Stimulated activated CD4-positive, alpha-beta T cell treated with anti-CD3 and anti-CD28 coated beads, Interleukin-4, amount 100 ng/mL, for 24 hours (primary cell): ENCODE measurements around the gene EIF1B.
A peak's percentile ranks its signal among the peaks of the same experiment; 100 is the strongest.
"Not testable (repeated sequence)": the region's sequence is repeated elsewhere in the genome, so short reads cannot be mapped to it uniquely, and the experiment has no call there.

Experiments
- DNase-seq: peaks from one replicate; pipeline ENCODE4 v3.0.0-alpha.2; 2020

EIF1B gene

DNA sequence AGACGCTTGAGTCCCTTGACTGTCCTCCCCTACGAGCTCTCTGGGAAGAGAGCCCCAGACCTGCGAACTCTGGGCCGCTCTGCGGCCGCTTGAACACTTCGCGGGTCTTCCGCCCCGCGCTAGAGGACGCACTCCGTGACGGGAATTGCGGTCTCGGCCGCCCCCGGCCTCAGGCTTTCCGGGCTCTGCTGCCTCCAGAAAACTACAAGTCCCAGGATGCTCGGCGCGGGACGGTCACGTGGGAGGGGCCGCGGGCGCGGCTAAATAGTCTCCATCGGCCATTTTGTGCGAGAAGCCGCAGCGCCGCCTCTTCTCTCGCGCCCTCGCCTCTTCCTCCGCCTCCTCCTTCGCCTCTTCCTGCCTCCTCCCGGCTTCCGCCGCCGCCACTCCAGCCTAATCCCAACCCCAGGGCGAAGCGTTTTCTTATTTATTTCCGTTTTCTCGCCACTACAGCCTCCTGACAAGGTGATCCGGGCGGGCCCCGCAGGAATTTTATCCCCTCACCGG is at the start of gene EIF1B:
Gene EIF1B, plus strand, starts transcription at position 290 of the 507 bp plus-strand sequence. CDS start 235 bp downstream, outside the sequence.
- peak; percentile 99 for DNase-seq

DNA sequence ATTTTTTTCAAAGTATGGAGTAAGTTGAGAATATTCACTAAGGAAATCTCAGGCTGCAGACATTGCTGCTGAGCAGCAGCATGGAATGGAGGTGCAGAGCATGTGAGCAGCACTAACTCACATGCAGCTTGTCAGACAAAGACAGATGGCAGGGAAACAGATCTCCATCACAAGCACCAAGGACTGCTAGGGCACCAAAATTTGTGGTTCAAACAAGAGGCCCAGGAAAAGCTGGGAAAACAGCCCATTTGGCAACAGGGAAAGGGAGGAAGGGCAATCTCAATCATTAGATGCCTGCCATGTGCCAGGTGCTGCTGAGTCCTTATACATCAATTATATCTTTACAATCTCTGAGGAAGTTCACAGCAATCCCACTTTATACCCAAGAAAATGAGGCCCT is 47.2 kb upstream of the EIF1B start:
- DNase-seq: no peak

DNA sequence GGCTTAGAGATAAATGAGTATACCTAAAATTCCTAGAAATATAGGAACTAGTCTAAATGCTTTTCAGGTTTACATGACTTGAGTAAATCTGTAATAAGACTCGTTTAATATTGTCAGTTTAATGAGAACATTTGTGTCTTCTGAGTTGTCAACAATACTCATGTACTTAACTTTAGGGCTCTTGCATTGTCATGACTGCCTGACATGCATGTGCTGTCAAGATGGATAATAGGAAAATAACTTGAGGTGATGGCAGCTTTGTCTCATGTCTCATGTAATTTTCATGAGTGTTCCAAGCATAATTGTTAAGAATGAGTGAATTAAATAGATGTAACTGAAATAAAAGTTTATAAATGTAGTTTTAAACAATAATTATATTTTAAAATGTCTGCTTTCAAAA is 45.1 kb upstream of the EIF1B start:
- no peak for DNase-seq

DNA sequence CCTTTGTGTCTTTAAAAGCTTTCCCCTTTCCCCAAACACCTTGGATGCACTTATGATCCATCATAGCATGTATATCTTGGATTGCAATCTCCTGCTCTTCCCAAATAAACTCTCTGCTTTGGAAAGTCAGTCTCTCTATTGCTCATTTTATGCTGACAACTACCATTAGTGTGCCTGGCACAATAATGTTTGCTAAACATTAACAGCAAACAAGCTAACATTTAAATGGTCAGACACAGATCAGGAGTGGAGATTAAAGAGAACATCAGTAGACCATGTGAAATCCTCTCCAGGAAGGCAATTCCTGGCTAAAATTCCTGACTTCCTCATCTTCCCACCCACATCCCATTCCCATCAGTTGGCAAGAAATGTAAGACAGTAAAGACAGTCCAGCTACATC is 44.3 kb upstream of the EIF1B start:
- DNase-seq: no peak

DNA sequence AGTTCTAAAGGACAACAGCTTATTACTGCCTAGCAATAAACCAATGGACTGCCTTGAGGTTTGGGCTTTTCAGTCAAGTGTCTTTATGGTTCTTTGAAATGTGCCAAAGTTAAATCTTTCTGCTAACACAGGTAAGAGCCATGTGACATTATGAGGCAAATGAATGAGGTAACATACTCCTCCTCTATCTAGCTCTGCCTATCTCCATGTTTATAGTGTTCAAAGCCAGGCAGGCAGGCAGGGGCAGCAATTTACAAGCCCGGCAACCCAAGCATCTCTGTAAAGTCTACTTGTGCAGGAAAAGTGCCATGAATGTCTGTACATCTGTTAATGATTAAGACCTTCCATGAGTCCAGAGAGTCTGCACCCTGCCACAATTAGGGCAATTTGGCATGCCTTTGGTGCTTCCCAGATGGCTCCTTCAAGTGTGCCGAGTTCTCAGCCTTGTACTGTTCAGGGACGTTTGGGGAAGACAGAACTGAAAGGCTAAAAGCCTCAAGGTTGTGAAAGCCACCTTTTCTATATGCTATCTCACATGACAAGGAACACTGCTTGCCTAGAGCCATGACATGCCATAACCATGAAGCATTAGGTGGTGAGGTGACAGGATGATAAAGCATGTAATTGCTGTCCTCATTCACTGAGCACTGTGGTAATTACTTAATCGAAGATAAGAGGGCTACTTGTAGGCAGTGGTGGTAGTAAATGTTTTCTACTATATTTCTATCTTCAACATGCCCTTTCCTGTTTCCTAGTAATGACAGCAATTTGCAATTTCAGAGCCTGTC is 41.4 kb upstream of the EIF1B start:
- DNase-seq: no peak

DNA sequence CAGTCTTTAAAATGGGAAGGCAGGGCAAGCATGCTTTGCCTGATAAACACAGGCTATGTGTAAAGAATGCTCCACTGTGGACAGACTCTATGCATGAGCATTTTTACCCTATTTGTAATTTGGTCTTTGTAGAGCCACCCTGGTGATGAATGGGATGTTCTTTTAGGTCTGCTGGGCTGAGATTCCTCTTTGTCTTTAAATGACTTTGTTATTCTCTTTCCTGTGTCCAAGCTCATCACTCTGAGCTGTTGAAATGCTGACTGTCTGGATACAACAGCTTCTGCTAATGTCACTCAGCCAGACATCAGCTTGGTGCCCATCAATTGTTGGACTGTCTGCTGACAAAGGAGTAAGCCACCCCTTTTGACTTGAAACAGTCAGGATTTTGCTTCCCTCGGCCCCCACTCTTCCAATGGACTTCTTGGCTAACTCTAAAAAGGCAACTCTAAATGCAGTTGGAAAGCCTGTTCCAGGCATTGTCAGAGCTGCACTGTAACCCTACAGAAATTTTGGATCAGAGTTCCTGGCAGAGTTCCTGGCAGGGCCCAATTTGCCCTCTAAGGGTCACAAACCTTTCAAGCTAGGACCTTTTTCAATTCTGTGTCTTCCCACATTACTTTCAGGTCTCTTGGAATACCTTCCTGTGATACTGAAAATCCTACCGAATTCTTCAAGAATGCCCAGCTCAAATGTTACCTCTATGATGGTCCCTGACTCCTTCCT is 40.5 kb upstream of the EIF1B start:
- no peak for DNase-seq

DNA sequence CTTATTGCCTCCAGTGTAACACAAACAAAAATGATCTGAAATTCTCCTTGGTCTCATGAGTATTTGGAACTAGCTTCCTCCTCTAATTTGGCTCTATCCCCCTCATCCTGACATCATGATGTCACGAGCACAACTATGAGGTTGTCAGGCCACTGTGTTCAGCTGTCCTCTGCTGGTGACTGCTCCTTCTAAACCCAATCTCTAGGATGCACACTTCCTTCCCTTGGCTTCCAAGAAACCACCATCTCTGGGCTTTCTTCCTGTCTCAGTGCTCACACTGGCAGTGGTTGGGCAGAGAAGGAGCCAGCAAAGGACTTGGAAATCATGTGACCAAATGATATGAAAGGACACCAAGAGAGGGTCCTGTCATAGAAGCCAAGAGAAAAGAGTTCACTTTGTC is 30.7 kb upstream of the EIF1B start:
- no peak for DNase-seq

DNA sequence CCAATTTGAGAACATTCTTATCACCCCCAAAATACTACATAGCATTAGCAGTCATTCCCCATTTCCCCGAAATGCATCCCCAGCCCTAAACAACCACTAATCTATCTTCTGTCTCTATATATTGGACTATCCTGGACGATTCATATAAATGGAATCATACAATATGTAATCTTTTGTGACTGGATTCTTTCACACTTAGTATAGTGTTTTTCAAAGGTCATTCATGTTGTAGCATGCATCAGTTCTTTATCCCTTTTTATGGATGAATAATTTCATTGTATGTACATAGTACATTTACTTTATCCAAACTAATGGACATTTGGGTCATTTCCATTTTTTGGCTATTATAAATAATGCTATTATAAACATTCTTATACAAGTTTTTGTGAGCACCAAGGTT is 27.5 kb upstream of the EIF1B start:
- DNase-seq: no peak

DNA sequence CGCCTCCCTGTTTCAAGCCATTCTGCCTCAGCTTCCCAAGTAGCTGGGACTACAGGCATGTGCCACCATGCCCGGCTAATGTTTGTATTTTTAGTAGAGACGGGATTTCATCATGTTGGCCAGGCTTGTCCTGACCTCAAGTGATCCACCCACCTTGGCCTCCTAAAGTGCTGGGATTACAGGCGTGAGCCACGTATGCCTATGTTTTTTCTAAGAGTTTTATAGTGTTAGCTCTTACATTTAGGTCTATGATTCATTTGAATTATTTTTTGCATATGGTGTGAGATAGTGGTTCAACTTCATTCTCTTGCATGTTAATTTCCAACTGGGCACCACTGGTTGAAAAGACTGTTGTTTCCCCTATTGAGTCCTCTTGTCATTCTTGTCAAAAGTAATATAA is 26.4 kb upstream of the EIF1B start:
- DNase-seq: not testable (repeated sequence)

DNA sequence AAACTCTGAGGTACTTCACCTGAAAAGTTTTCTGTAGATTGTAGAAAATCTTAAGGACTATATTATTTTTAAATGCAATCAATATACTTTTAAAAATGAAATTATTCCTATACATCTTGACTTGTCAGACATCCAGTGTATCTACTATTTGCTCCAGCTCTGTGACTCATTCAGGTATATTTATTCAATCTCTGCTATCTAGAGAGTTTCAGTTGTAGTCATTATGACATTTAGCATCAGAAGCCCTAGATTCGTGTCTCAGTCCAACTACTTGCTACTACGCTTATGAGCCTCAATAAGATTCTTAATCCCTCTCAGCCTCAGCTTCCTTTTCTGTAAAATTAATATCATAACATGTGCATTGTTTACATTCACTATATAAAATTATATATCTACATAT is 22.3 kb upstream of the EIF1B start:
- DNase-seq: no peak

DNA sequence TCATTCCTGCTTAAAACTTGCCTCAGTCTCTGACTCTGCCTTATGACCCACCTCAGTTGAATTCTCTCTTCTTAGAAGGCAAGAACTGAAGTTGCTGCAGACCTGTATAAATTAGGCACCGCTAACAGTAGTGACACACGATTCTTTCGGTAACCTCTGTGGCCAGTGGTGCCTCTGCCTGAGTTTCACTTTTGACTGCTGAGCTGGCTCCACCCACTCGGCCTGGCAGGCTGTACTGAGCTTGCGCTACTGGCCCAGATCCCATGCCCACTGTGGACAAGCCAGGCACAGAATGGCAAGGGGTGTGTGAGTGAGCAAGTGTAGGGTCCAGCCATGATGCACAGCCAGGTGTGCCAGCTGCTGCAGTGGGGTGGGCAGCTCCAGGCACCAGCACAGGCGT is 19.1 kb upstream of the EIF1B start:
- no peak for DNase-seq

DNA sequence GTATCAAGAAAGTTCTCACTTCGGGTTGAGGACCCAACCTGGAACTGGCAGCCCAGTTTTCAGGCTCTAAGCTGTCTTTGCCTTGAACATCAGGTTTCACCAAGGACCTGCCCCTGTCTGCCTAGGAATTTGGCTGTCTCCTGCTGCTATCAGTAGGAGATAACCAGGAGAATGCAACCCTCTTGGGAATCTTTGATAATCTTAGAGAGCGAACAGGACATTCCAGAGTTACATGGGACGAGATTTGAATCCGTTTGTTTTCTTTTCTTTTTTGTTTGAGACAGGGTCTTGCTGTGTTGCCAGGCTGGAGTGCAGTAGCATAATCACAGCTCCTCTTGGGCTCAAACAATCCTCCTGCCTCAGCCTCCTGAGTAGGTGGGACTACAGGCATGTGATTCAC is 18.0 kb upstream of the EIF1B start:
- no peak for DNase-seq

DNA sequence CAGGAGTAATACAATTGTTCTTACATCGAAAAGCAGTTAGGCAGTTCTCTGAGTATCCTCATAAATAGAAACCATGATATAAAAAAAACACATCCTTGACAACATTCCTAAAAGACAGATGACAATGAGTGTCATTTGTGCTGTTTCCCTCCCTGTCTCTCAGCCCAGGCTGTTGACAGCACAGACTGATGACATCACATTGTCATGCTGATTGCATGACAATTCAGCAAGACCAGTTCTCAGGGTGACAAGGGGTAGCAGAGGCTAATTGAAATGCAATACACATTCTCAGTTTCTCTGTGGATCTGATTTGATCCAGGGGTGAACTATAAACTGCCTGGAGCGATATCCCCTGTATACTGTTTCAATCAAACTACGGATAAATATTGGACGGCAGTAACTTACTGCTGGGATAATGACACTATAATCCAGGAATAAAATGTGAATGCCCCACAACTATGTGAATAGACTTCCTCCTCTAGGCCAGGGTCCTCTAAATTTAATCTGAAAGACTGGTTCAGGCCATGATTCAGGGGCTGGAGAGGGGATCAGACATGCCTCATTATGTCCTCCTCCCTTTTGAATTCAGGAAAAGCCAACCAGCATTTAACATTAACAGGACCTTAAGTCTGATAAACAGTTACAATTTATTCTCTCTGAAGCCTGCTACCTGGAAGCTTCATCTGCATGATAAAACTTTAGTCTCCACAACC is 16.7 kb upstream of the EIF1B start:
- no peak for DNase-seq

DNA sequence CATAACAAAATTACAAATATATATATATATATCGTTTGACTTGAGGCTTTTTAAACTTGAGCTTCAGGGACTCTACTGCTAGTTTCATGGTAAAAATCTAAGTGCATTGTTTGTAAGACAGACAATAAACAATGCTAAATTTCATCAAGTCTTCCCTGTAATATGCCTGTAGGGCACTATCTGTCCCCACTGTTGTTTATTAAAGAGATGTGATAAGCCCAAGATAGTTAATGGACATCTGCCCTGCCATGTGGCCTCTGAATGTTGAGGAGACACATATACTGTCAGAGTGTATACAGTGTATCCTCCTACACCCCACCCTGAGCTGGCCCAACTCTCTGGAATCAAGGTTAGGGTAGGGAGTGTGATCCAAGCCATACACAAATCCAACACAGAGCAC is 15.1 kb upstream of the EIF1B start:
- DNase-seq: no peak

DNA sequence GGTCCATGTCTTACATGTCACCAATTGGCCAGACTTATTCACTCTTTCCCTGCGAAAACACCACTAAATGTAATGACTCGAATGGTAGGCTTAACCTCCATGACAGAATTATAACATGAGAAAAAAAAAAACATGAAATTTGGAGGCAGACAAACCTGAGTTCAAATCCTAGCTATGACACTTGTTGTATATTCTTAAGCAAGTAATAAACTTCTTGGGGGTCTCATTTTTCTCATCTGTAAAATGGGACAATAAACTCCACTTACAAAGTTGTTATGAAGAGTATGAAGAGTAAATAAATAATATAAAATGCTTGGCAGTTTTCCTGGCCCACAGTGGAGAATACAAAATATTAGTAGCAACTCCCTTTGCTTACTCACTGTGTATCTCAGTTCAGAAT is 11.4 kb upstream of the EIF1B start:
- no peak for DNase-seq

DNA sequence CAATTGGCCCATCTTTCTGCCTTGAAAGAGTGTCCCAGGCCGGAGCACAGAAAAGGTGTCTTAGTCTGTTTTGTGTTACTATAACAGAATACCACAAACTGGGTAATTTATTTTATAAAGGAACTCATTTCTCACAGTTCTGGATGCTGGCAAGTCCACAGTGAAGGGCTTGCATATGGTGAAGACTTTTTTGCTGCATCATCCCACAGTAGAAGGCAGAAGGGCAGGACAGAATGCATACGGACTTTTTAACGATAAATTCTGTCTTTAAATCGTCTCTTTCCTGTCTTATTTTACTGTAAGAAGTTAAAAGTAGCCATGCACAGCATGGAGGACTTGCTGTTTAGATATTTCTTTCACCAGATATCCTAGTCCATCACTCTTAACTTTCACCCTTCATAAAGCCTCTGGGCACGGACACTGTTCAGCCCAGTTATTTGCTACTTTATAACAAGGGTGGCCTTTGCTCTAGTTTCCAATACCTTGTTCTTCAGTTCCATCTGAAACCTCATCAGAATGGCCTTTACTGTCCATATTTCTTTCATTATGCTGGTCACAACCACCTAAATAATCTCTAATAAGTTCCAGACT is 10.3 kb upstream of the EIF1B start:
- DNase-seq: no peak

DNA sequence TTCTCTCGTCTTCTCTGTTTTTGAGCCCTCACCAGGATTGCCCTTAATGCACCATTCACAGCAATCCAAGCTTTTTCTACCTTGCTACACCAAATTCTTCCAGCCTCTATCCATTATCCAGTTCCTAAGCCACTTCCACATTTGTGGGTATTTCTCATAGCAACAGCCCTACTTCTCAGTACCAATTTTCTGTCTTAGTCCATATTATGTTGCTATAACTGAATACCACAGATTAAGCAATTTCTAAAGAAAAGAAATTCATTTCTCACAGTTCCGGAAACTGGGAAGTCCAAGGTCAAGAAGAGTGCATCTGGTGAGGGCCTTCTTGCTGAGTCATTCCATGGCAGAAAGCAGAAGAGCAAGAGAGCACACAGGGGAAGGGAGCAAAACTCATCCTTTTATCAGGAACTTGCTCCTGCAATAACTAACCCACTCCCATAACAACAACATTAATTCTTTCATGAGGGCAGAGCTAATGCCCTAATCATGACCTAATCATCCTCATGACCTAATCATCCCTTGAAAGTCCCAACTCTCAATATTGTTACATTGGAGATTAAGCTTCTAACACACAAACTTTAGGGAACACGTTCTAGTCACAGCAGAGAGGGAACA is 9.7 kb upstream of the EIF1B start:
- no peak for DNase-seq

DNA sequence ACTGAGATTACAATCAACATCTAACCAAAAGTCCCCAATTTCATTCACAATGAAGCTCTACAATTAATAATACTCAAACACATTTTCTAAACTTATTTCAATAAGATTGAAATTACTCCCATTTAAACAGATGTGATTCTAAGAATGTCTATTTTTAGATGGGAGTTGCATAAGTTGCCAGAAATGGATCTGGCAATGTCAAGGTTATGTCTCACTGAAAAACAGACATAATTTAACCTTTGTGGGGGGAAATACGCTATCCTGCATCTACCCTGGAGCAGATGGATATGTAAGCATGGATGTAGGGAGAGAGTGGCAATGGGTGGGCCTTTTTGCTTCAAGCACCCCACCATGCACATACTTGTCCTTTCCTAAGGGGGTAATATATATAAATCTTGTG is 6.7 kb upstream of the EIF1B start:
- no peak for DNase-seq

DNA sequence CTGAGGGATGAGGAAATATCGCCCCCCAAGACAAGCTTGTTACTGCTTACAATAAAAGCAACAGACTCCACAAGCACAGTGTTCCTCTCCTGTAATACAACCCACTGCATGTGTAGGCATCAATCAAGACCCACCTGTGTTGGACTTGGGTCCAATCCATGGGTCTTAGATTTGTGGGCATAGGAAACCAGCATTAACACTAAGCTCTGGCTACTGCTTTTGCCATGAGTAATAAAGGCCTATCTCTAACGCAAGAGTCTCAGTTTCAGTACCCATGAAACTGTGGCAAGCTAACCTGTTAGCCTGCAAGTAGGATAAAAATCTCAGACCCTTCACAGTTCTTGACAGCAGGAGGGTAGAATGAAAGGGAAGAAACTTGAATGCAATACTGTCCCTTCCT is 5.2 kb upstream of the EIF1B start:
- DNase-seq: no peak

DNA sequence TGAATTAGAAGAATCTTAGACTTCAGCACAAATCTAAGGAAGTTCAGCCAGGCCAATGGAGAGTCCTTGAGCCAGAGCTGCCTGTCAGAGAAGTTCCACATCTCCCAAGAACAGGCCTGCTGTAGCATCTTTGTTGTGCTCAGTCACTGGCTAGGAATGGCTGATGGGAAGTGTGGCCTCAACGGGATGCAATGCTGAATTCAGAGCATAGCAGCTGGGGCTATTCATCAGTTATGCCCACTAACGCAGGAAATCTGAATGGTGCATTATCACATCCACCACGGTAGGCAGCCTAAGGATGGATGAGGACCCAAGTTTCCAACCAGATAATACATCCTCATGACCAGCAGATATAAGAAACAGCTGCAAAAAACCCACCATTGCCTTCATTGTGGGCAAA is 3.2 kb upstream of the EIF1B start:
- no peak for DNase-seq

DNA sequence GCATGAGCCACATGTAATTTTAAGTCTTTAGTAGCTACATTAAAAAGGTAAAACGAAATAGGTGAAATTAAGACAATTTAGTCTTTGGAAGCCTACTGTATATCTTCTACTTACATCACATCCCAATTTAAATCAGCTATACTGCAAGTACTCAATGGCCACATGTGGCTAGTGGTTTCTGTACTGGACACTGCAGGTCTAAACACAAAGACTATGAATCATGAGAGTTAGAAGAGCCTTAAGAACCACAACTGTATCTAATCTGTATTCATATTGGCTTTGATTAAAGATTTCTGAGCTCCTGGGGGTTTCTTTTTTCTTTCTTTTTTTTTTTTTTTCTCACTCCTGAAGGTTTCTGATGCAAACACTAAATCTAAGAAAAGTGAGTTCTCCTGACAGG is 2.3 kb upstream of the EIF1B start:
- no peak for DNase-seq

DNA sequence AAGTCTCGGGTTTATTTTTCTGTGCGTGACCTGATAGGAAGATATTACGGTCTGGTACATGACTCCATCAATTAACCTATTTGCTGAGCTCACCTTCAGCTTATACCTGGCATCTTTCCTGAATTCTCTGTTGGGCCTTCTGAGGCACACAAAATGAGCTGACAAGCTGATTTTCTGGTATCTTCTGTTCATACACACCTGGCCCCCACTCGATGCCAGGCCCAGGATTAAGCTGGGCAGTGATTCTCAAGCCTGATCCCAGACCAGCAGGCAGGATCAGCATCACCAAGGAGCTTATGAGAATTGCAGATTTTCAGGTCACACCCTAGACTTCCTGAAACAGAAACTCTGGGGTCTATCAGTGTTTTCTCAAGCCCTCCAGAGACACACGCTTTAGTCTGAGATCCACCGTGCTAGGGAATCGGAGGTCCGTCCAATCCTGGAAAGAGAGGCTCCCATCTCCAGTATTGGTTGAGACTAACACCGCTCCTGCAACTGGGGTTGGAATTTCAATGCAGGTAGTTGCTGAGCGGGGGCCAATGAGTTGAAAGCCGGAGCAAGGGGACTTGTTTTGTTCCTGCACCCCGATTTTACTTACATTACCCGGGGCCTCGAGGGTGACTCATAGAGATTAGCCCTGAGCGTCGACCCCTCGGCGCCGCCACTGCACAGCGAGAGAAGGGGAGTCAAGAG is 636 bp upstream of the EIF1B start:
- DNase-seq: no peak
